CD14-positive monocyte (primary cell): ENCODE results near the gene SLC24A3. TPM values are rescaled to one million over a fixed set of nuclear protein-coding genes. Genes with fewer than 3 reads are reported as not detected.

ENCODE experiments used
- DNase-seq, 3 donors: peaks; one replicate each; pipeline ENCODE4 v3.0.0-alpha.2; 2011 to 2022
- H2AFZ ChIP-seq: 2 replicates; pipeline ENCODE4 v1.6.0; 2012; ENCODE audit warnings: mild to moderate bottlenecking, low read depth, low read length, inconsistent platforms; ENCODE audit not compliant: insufficient read depth, poor library complexity, severe bottlenecking
- H3K27ac ChIP-seq, 2 donors: 1 replicate in 1 of 2; 2 replicates in 1 of 2; pipeline ENCODE4 v1.5.1; 2012 to 2013; ENCODE audit warnings: low read length in 2 of 2, control low read depth in 1 of 2, inconsistent platforms in 1 of 2, low read depth in 1 of 2, mild to moderate bottlenecking in 1 of 2
- H3K27me3 ChIP-seq, 2 donors: one replicate each; pipeline versions ENCODE4 v1.6.0 to v1.6.1; 2011 to 2013; ENCODE audit warnings: low read length in 2 of 2; ENCODE audit not compliant: control insufficient read depth in 2 of 2, insufficient read depth in 2 of 2
- H3K36me3 ChIP-seq, 2 donors: replicated peaks in 1 of 2; 1 replicate in 1 of 2; 2 replicates in 1 of 2; pipeline versions ENCODE4 v1.5.1 to v1.6.1; 2012 to 2013; ENCODE audit warnings: low read length in 2 of 2, control low read depth in 1 of 2, inconsistent platforms in 1 of 2, mild to moderate bottlenecking in 1 of 2; ENCODE audit not compliant: insufficient read depth in 2 of 2, control insufficient read depth in 1 of 2
- H3K4me1 ChIP-seq, 2 donors: 1 replicate in 1 of 2; 2 replicates in 1 of 2; pipeline versions ENCODE4 v1.5.1 to v1.6.1; 2012 to 2013; ENCODE audit warnings: low read length in 2 of 2, control low read depth in 1 of 2, inconsistent platforms in 1 of 2, mild to moderate bottlenecking in 1 of 2, moderate library complexity in 1 of 2; ENCODE audit not compliant: insufficient read depth in 2 of 2, control insufficient read depth in 1 of 2
- H3K4me2 ChIP-seq: replicated peaks from 2 replicates; pipeline ENCODE3; 2012; ENCODE audit warnings: low read length, moderate library complexity, mild to moderate bottlenecking; ENCODE audit not compliant: poor library complexity, severe bottlenecking; ENCODE audit errors: extremely low read depth
- H3K4me3 ChIP-seq, 3 experiments: fragments of 200-600 bp in 1 of 3; sonication (generic) in 1 of 3; replicated peaks in 1 of 3; 1 replicate in 2 of 3; 2 replicates in 1 of 3; pipeline ENCODE4 v1.5.1; 2011 to 2013; ENCODE audit warnings: low read length in 3 of 3, mild to moderate bottlenecking in 3 of 3, control low read depth in 2 of 3, low read depth in 2 of 3, inconsistent platforms in 1 of 3, moderate library complexity in 1 of 3
- H3K79me2 ChIP-seq: 2 replicates; pipeline ENCODE4 v1.6.0; 2012; ENCODE audit warnings: mild to moderate bottlenecking, control low read depth, inconsistent platforms, low read length, moderate library complexity; ENCODE audit not compliant: insufficient read depth
- H3K9ac ChIP-seq: 2 replicates; pipeline ENCODE4 v1.6.0; 2017; ENCODE audit warnings: low read length, mild to moderate bottlenecking; ENCODE audit not compliant: insufficient read depth, poor library complexity, severe bottlenecking
- H3K9me3 ChIP-seq, 2 donors: replicated peaks in 1 of 2; 1 replicate in 1 of 2; 2 replicates in 1 of 2; pipeline versions ENCODE4 v1.5.1 to v1.6.1; 2012 to 2013; ENCODE audit warnings: low read length in 2 of 2, control low read depth in 1 of 2; ENCODE audit not compliant: control insufficient read depth in 1 of 2, insufficient read depth in 1 of 2
- H4K20me1 ChIP-seq: 2 replicates; pipeline ENCODE4 v1.6.0; 2012; ENCODE audit warnings: mild to moderate bottlenecking, low read length, control low read depth, moderate library complexity; ENCODE audit not compliant: insufficient read depth
- H3K27ac Mint-ChIP-seq, 7 donors: one replicate each; pipeline ENCODE4 v1.8.0; 2020; ENCODE audit warnings: mild to moderate bottlenecking in 7 of 7, mixed read lengths in 7 of 7, moderate library complexity in 6 of 7, inconsistent platforms in 2 of 7
- H3K27me3 Mint-ChIP-seq, 3 donors: one replicate each; pipeline ENCODE4 v1.8.0; 2021 to 2022; ENCODE audit warnings: low read depth in 3 of 3, mild to moderate bottlenecking in 3 of 3, mixed read lengths in 3 of 3, moderate library complexity in 3 of 3, inconsistent platforms in 1 of 3
- H3K36me3 Mint-ChIP-seq, 2 donors: one replicate each; pipeline ENCODE4 v1.8.0; 2020; ENCODE audit warnings: mixed read lengths in 2 of 2, inconsistent platforms in 1 of 2, mild to moderate bottlenecking in 1 of 2
- H3K4me1 Mint-ChIP-seq: one replicate; pipeline ENCODE4 v1.8.0; 2020; ENCODE audit warnings: mild to moderate bottlenecking, mixed read lengths
- H3K4me3 Mint-ChIP-seq, 2 donors: one replicate each; pipeline ENCODE4 v1.8.0; 2020; ENCODE audit warnings: mild to moderate bottlenecking in 2 of 2, mixed read lengths in 2 of 2, moderate library complexity in 1 of 2
- H3K9me3 Mint-ChIP-seq, 7 donors: one replicate each; pipeline ENCODE4 v1.8.0; 2020 to 2022; ENCODE audit warnings: mixed read lengths in 7 of 7, mild to moderate bottlenecking in 6 of 7, moderate library complexity in 6 of 7, inconsistent platforms in 2 of 7
- CTCF ChIP-seq: fragments of 200-600 bp; IDR thresholded peaks from one replicate; pipeline ENCODE4 v1.8.0; 2022; ENCODE audit warnings: antibody characterized with exemption, mild to moderate bottlenecking
- whole genome bisulfite sequencing: methylation state at CpG from one replicate; pipeline ENCODE4 v1.1.5; 2013; ENCODE audit warnings: missing lambda C conversion rate; ENCODE audit not compliant: insufficient coverage; 5-methylcytosine and 5-hydroxymethylcytosine counted together
- intact Hi-C, 2 donors: fragments of 100-400 bp; cut with micrococcal nuclease; formaldehyde crosslinking; loops; one replicate each; pipeline versions ENCODE4 v1.15.0 to v1.15.1; 2023
- polyA plus RNA-seq, 3 donors: library from polyadenylated mRNA; depleted of rRNA in 1 of 3; unstranded in 2 of 3; stranded (reverse) in 1 of 3; fragments of 300-500 nt in 2 of 3; fragments of >200 nt in 1 of 3; fragmentation: Illumina TruSeq in 2 of 3; gene quantifications; 1 replicate in 2 of 3; 2 replicates in 1 of 3; pipeline ENCODE4 v1.2.3, GENCODE V29; 2012 to 2021

SLC24A3 gene
- polyA plus RNA-seq, 3 donors, result 0.04 to 0.08 TPM; not detected in 1

- H3K27ac ChIP-seq, result no peak overlapping the region
- no peaks in the 10 kb centered on the region for H3K4me1 ChIP-seq
- intact Hi-C loops, result no loop called here
- no peaks in the 10 kb centered on the region for H3K27me3 ChIP-seq
- Mint-ChIP-seq H3K27me3 (no peaks in the 10 kb centered on the region), H3K27ac (no peak overlapping the region), H3K9me3 (peaks cover 0 to 2% (median 0%) of the 10 kb centered on the region in 7 donors), H3K4me3 (no peak overlapping the region), H3K4me1 (peaks cover 3% of the 10 kb centered on the region), H3K36me3 (no peaks in the 10 kb centered on the region)
- H3K36me3 ChIP-seq, result no peaks in the 10 kb centered on the region
- no peak overlapping the region for H2AFZ ChIP-seq
- 17% methylated on average over 2 of the region's 9 CpGs for WGBS
- no peaks in the 10 kb centered on the region for H3K9me3 ChIP-seq
- no peak for DNase-seq
- no peak for TF ChIP-seq CTCF
- H3K4me3 ChIP-seq, result no peak overlapping the region
- no peak overlapping the region for H3K4me2 ChIP-seq
- H3K79me2 ChIP-seq, result no peaks in the 10 kb centered on the region
- no peak overlapping the region for H3K9ac ChIP-seq
- H4K20me1 ChIP-seq, result no peaks in the 10 kb centered on the region
Measured at GRCh38 chr20:19382386-19383340, 170.2 kb downstream of the SLC24A3 start.

GRCh38 chr20:19384940-19385339 is 172.5 kb downstream of the SLC24A3 start:
- H3K36me3 Mint-ChIP-seq, result no peaks in the 10 kb centered on the region
- intact Hi-C loops, result no loop called here
- H3K27ac Mint-ChIP-seq, result no peak overlapping the region
- no peak overlapping the region for H3K4me2 ChIP-seq
- no peaks in the 10 kb centered on the region for H3K4me1 Mint-ChIP-seq
- no peaks in the 10 kb centered on the region for H3K4me1 ChIP-seq
- peaks cover 4 to 11% (median 6%) of the 10 kb centered on the region in 7 donors for H3K9me3 Mint-ChIP-seq
- no peak for DNase-seq
- no peak overlapping the region for H3K9ac ChIP-seq
- no peaks in the 10 kb centered on the region for H3K36me3 ChIP-seq
- H3K9me3 ChIP-seq, result no peaks in the 10 kb centered on the region
- no peaks in the 10 kb centered on the region for H3K27me3 ChIP-seq
- no peaks in the 10 kb centered on the region for H3K79me2 ChIP-seq
- H3K4me3 ChIP-seq, result no peak overlapping the region
- H4K20me1 ChIP-seq, result no peaks in the 10 kb centered on the region
- no peaks in the 10 kb centered on the region for H3K27me3 Mint-ChIP-seq
- no peak overlapping the region for H3K27ac ChIP-seq
- H2AFZ ChIP-seq, result no peak overlapping the region
- H3K4me3 Mint-ChIP-seq, result no peak overlapping the region
- TF ChIP-seq CTCF, result no peak
